Activated naive CD4-positive, alpha-beta T cell treated with anti-CD3 and anti-CD28 coated beads, Interleukin-2, amount 50 U/mL, for 24 hours (primary cell): ENCODE results near the gene AKR1C4.
"Not testable (repeated sequence)": the region's sequence is repeated elsewhere in the genome, so short reads cannot be mapped to it uniquely, and the experiment has no call there.

Experiments used
- H3K27ac Mint-ChIP-seq: one replicate; pipeline ENCODE4 v1.8.0; 2021; ENCODE audit warnings: mild to moderate bottlenecking, mixed read lengths
- H3K27me3 Mint-ChIP-seq: one replicate; pipeline ENCODE4 v1.8.0; 2021; ENCODE audit warnings: mixed read lengths
- H3K36me3 Mint-ChIP-seq: one replicate; pipeline ENCODE4 v1.8.0; 2021; ENCODE audit warnings: mixed read lengths
- H3K4me1 Mint-ChIP-seq: one replicate; pipeline ENCODE4 v1.8.0; 2021; ENCODE audit warnings: mixed read lengths
- H3K4me3 Mint-ChIP-seq: one replicate; pipeline ENCODE4 v1.8.0; 2021; ENCODE audit warnings: mild to moderate bottlenecking, mixed read lengths
- H3K9me3 Mint-ChIP-seq: one replicate; pipeline ENCODE4 v1.8.0; 2021; ENCODE audit warnings: mixed read lengths

The AKR1C4 gene

GRCh38 chr10:5196702-5197113 lies at the start of gene AKR1C4:
Gene AKR1C4 (plus strand): TSS chr10:5196837. CDS start chr10:5196868, 31 bp downstream.
- Mint-ChIP-seq H3K27ac (no peak within 1 kb of the TSS), H3K4me1 (no peaks in the 10 kb centered on the region), H3K4me3 (no peak within 1 kb of the TSS), H3K9me3 (peaks cover 8% of the 10 kb centered on the region), H3K36me3 (no peaks in the 10 kb centered on the region), H3K27me3 (peaks cover 2% of the 10 kb centered on the region)

GRCh38 chr10:5146920-5147254 lies 49.8 kb upstream of the AKR1C4 start:
- no peaks in the 10 kb centered on the region for H3K36me3 Mint-ChIP-seq
- no peaks in the 10 kb centered on the region for H3K4me1 Mint-ChIP-seq
- peaks cover 10% of the 10 kb centered on the region for H3K9me3 Mint-ChIP-seq
- no peak overlapping the region for H3K4me3 Mint-ChIP-seq
- H3K27ac Mint-ChIP-seq, result no peak overlapping the region
- peaks cover 2% of the 10 kb centered on the region for H3K27me3 Mint-ChIP-seq

DNA sequence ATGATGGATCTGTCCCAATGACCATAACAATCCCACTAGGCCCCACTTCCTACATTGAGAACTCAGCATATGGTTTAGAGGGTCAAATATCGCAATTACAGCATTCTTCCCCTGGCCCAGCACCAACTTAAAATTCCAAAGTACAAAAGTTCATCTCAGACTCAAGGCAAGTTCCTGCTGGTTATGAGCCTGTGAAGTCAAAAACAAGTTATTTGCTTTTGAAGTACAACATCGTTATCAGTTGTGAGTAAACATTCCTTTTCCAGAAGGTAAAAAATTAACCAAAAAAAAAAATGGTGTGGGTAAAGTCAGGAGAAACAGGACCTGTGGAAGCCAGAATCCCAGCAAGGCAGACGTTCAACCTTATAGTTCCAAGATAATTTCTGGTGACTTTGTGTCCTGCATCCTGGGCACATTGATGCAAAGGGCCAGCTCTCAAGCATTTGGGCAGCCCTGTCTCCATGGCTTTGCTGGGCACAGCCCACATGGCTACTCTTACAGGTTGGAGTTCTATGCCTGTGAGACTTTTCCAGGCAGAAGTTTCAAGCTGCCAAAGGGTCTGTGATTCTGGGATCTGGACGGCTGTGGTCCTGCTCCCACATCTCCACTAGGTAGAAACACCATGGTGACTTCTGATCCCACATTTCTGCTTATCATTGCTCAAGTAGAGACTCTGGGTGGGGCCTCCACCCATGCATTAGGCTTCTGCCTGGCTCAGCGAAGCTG lies 49.2 kb upstream of the AKR1C4 start:
- Mint-ChIP-seq H3K36me3 (no peaks in the 10 kb centered on the region), H3K27ac (no peak overlapping the region), H3K4me3 (no peak overlapping the region), H3K4me1 (no peaks in the 10 kb centered on the region), H3K9me3 (peaks cover 6% of the 10 kb centered on the region), H3K27me3 (peaks cover 2% of the 10 kb centered on the region)

DNA sequence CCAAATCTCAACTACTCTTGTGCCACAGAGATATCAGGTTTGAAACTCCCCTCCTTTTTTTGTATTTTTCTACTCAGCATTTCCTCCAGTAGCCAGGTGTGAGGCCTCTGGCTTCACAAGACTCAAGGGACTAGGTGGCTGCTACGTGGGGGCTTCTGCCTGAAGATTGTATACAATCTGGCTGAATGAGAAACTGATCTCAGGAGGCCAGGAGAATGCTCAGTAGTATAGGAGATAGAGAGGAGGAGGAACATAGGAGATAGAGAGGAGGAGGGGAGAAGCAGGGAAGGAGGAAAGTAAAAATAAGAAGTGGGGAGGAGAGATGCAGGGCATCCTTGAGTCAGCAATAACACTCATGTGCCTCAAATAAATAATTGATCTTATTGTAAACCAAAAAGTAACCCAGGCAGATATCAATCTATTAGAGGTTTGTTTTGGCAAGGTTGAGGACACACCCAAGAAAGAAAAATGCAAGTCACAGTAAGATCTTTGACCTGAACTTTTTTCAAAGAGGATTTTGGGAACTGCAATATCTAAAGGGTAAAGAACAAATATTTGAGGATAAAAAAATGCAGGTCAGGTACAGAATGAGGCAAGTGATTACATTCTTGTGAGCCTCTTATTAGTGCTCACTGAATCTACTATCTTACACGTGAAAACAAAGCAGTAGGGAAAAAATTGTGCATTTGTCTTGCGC lies 48.5 kb upstream of the AKR1C4 start:
- peaks cover 5% of the 10 kb centered on the region for H3K9me3 Mint-ChIP-seq
- H3K4me1 Mint-ChIP-seq, result no peaks in the 10 kb centered on the region

GRCh38 chr10:5148678-5149032 lies 48.0 kb upstream of the AKR1C4 start:
- H3K27me3 Mint-ChIP-seq, result peaks cover 2% of the 10 kb centered on the region
- peaks cover 5% of the 10 kb centered on the region for H3K9me3 Mint-ChIP-seq
- no peaks in the 10 kb centered on the region for H3K4me1 Mint-ChIP-seq
- H3K4me3 Mint-ChIP-seq, result no peak overlapping the region
- no peak overlapping the region for H3K27ac Mint-ChIP-seq
- no peaks in the 10 kb centered on the region for H3K36me3 Mint-ChIP-seq

More for the DNA sequence above, 48.5 kb upstream of the AKR1C4 start:
- H3K4me3 Mint-ChIP-seq, result no peak overlapping the region
- no peak overlapping the region for H3K27ac Mint-ChIP-seq
- no peaks in the 10 kb centered on the region for H3K36me3 Mint-ChIP-seq
- H3K27me3 Mint-ChIP-seq, result peaks cover 2% of the 10 kb centered on the region

GRCh38 chr10:5151076-5151475 lies 45.6 kb upstream of the AKR1C4 start:
- Mint-ChIP-seq H3K4me3 (no peak overlapping the region), H3K27ac (no peak overlapping the region), H3K4me1 (no peaks in the 10 kb centered on the region), H3K27me3 (peaks cover 2% of the 10 kb centered on the region), H3K9me3 (peaks cover 5% of the 10 kb centered on the region), H3K36me3 (no peaks in the 10 kb centered on the region)

GRCh38 chr10:5155951-5156350 lies 40.7 kb upstream of the AKR1C4 start:
- peaks cover 5% of the 10 kb centered on the region for H3K9me3 Mint-ChIP-seq
- peaks cover 4% of the 10 kb centered on the region for H3K27me3 Mint-ChIP-seq
- H3K27ac Mint-ChIP-seq, result no peak overlapping the region
- H3K4me3 Mint-ChIP-seq, result no peak overlapping the region
- no peaks in the 10 kb centered on the region for H3K4me1 Mint-ChIP-seq
- H3K36me3 Mint-ChIP-seq, result no peaks in the 10 kb centered on the region

DNA sequence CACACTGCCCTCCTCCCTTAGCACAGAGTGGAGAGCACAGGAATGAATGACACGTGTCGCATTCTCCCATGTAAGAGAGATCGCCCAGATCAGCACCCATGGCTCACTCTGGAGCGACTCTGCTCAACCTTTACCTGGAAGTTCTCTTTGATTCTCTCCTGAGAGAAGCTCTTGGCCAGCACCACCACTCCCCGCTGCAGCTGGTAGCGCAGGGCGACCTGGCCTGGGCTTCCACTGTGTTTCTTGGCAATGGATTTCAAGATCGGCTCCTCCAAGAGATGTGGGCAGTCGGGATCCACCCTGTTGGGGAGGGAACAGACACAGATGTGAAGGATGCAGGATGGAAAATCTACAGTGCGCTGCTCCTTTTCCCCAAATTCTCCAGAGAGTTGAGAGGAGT lies 39.1 kb upstream of the AKR1C4 start:
- H3K4me1 Mint-ChIP-seq, result no peaks in the 10 kb centered on the region
- no peak overlapping the region for H3K4me3 Mint-ChIP-seq
- peaks cover 5% of the 10 kb centered on the region for H3K27me3 Mint-ChIP-seq
- no peaks in the 10 kb centered on the region for H3K36me3 Mint-ChIP-seq
- H3K9me3 Mint-ChIP-seq, result peaks cover 5% of the 10 kb centered on the region
- no peak overlapping the region for H3K27ac Mint-ChIP-seq

- H3K27ac Mint-ChIP-seq, result no peak overlapping the region
- peaks cover 5% of the 10 kb centered on the region for H3K27me3 Mint-ChIP-seq
- H3K4me1 Mint-ChIP-seq, result no peaks in the 10 kb centered on the region
- H3K9me3 Mint-ChIP-seq, result peaks cover 19% of the 10 kb centered on the region
- H3K4me3 Mint-ChIP-seq, result no peak overlapping the region
- H3K36me3 Mint-ChIP-seq, result no peaks in the 10 kb centered on the region
These were observed 37.5 kb upstream of the AKR1C4 start for GRCh38 chr10:5159126-5159525.

GRCh38 chr10:5163487-5163886 lies 33.1 kb upstream of the AKR1C4 start:
- Mint-ChIP-seq H3K27ac (no peak overlapping the region), H3K27me3 (peaks cover 9% of the 10 kb centered on the region), H3K4me3 (no peak overlapping the region), H3K4me1 (no peaks in the 10 kb centered on the region), H3K9me3 (peaks cover 22% of the 10 kb centered on the region), H3K36me3 (peaks cover 2% of the 10 kb centered on the region)

- H3K27me3 Mint-ChIP-seq, result peaks cover 6% of the 10 kb centered on the region
- no peak overlapping the region for H3K27ac Mint-ChIP-seq
- H3K36me3 Mint-ChIP-seq, result peaks cover 2% of the 10 kb centered on the region
- H3K4me1 Mint-ChIP-seq, result no peaks in the 10 kb centered on the region
- H3K4me3 Mint-ChIP-seq, result no peak overlapping the region
- peaks cover 27% of the 10 kb centered on the region for H3K9me3 Mint-ChIP-seq
These were observed 30.9 kb upstream of the AKR1C4 start for GRCh38 chr10:5165738-5166137.

DNA sequence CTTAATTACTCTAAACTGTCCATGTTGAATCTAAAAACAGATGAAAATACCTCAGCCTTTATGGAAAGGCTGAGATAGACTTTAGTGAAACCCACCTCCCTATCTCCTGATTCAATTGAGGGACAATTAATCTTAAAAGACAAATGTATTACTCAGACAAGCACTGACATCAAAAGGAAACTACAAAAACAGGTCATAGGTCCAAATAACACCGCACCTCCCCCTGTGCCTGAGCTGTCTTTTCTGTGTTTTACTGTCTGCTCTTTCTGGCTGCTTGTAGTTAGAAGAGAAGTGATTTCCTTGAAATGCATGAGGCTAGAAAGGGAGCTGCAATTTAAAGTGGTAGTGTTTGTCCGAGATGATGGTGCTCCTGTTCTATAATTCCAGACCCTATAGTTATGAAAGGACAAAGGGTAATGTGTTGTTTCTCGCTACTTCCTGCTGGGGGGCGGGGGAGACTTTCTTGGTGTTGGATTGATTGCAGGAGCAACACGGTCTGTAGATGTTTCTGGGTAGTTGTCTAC lies 27.7 kb upstream of the AKR1C4 start:
- Mint-ChIP-seq H3K27ac (no peak overlapping the region), H3K27me3 (peaks cover 4% of the 10 kb centered on the region), H3K36me3 (peaks cover 2% of the 10 kb centered on the region), H3K4me1 (no peaks in the 10 kb centered on the region), H3K9me3 (peaks cover 13% of the 10 kb centered on the region), H3K4me3 (no peak overlapping the region)

DNA sequence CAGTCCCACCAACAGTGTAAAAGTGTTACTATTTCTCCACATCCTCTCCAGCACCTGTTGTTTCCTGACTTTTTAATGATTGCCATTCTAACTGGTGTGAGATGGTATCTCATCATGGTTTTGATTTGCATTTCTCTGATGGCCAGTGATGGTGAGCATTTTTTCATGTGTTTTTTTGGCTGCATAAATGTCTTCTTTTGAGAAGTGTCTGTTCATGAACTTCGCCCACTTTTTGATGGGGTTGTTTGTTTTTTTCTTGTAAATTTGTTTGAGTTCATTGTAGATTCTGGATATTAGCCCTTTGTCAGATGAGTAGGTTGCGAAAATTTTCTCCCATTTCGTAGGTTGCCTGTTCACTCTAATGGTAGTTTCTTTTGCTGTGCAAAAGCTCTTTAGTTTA lies 21.1 kb upstream of the AKR1C4 start:
- H3K4me1 Mint-ChIP-seq, H3K27me3 Mint-ChIP-seq, H3K36me3 Mint-ChIP-seq, H3K9me3 Mint-ChIP-seq, H3K27ac Mint-ChIP-seq, H3K4me3 Mint-ChIP-seq: not testable (repeated sequence)

- not testable (repeated sequence) for H3K4me1 Mint-ChIP-seq, H3K9me3 Mint-ChIP-seq, H3K27me3 Mint-ChIP-seq, H3K27ac Mint-ChIP-seq, H3K4me3 Mint-ChIP-seq, H3K36me3 Mint-ChIP-seq
These were observed 16.1 kb upstream of the AKR1C4 start for GRCh38 chr10:5180503-5180902.

GRCh38 chr10:5183923-5184322 lies 12.7 kb upstream of the AKR1C4 start:
- Mint-ChIP-seq H3K36me3 (peaks cover 2% of the 10 kb centered on the region), H3K4me1 (no peaks in the 10 kb centered on the region), H3K9me3 (peaks cover 5% of the 10 kb centered on the region), H3K4me3 (no peak overlapping the region), H3K27ac (no peak overlapping the region), H3K27me3 (peaks cover 7% of the 10 kb centered on the region)

GRCh38 chr10:5184987-5185775 lies 11.5 kb upstream of the AKR1C4 start, which contains the start of gene AKR1C8:
Gene AKR1C8 (minus strand): TSS chr10:5185150. CDS start chr10:5185104, 46 bp downstream.
- Mint-ChIP-seq H3K27me3 (peaks cover 5% of the 10 kb centered on the region), H3K27ac (no peak within 1 kb of the TSS), H3K36me3 (peaks cover 2% of the 10 kb centered on the region), H3K9me3 (no peaks in the 10 kb centered on the region), H3K4me1 (no peaks in the 10 kb centered on the region), H3K4me3 (no peak within 1 kb of the TSS)
